ENCODE data around the gene ISX.
"Not testable (repeated sequence)": the region's sequence is repeated elsewhere in the genome, so short reads cannot be mapped to it uniquely, and the experiment has no call there.

ISX gene

GRCh38 chr22:35024364-35024692, 41.6 kb upstream of the ISX start:
- no peak for TF ChIP-seq CTCF (IDR thresholded peaks at IDR 0.05; ENCODE audit: control insufficient read depth, extremely low read depth, insufficient read depth)
- H3K4me3 ChIP-seq (ENCODE audit: low read depth, low read length) = no peak overlapping the region
- no peak for DNase-seq (ENCODE audit: low read depth)

- DNase-seq (ENCODE audit: low read depth); H3K4me3 ChIP-seq (ENCODE audit: low read depth, low read length): not testable (repeated sequence)
Observed at GRCh38 chr22:35030112-35030511, 35.8 kb upstream of the ISX start.

GRCh38 chr22:35032571-35032970, 33.4 kb upstream of the ISX start:
- no peak for TF ChIP-seq CTCF (IDR thresholded peaks at IDR 0.05; ENCODE audit: control insufficient read depth, extremely low read depth, insufficient read depth)
- DNase-seq (ENCODE audit: low read depth) = no peak
- H3K4me3 ChIP-seq (ENCODE audit: low read depth, low read length) = no peak overlapping the region

GRCh38 chr22:35033635-35034296, 32.2 kb upstream of the ISX start:
- no peak for TF ChIP-seq CTCF (IDR thresholded peaks at IDR 0.05; ENCODE audit: control insufficient read depth, extremely low read depth, insufficient read depth)
- H3K4me3 ChIP-seq (ENCODE audit: low read depth, low read length) = no peak overlapping the region
- no peak for DNase-seq (ENCODE audit: low read depth)

- no peak for DNase-seq (ENCODE audit: low read depth)
- H3K4me3 ChIP-seq (ENCODE audit: low read depth, low read length) = no peak overlapping the region
- TF ChIP-seq CTCF (IDR thresholded peaks at IDR 0.05; ENCODE audit: control insufficient read depth, extremely low read depth, insufficient read depth) = no peak
Observed at GRCh38 chr22:35034963-35035362, 31.0 kb upstream of the ISX start.

- peak; percentile 55 for TF ChIP-seq CTCF (IDR thresholded peaks at IDR 0.05; ENCODE audit: control insufficient read depth, extremely low read depth, insufficient read depth)
- no peak for DNase-seq (ENCODE audit: low read depth)
- H3K4me3 ChIP-seq (ENCODE audit: low read depth, low read length) = no peak overlapping the region
Observed at GRCh38 chr22:35037089-35037488, 28.9 kb upstream of the ISX start.

GRCh38 chr22:35039625-35040024, 26.3 kb upstream of the ISX start:
- H3K4me3 ChIP-seq (ENCODE audit: low read depth, low read length) = no peak overlapping the region
- DNase-seq (ENCODE audit: low read depth) = no peak
- TF ChIP-seq CTCF (IDR thresholded peaks at IDR 0.05; ENCODE audit: control insufficient read depth, extremely low read depth, insufficient read depth) = no peak
